HepG2 (cell line): ENCODE data around the gene RETN. TPM values are rescaled to one million over a fixed set of nuclear protein-coding genes. Genes with fewer than 3 reads are reported as not detected.

Experiments
- ATAC-seq: fragments of 200-7000 bp; cut with Tn5 transposase; 3 replicates; pipeline ENCODE4 v1.9.1; 2020; ENCODE audit warnings: mild to moderate bottlenecking, moderate library complexity
- BruUV-seq: library from RNA; stranded (reverse); fragments of 400-500 nt; replicated peaks from 2 replicates; lab custom pipeline; 2021; lab: Mats Ljungman, UMichigan
- CTCF ChIA-PET: fragments of 300-600 bp; formaldehyde crosslinking; extraction: SDS; loops from one replicate; lab custom pipeline; 2021; ENCODE audit warnings: low total read pairs, inconsistent platforms, low intra/inter-chr PET ratio; lab: Yijun Ruan, JAX
- POLR2A ChIA-PET: fragments of 350-600 bp; sonication (Branson Sonifier 250); formaldehyde crosslinking; loops from one replicate; lab custom pipeline; 2020; ENCODE audit warnings: antibody characterized with exemption, inconsistent platforms; lab: Yijun Ruan, JAX
- DNase-seq: peaks from one replicate; pipeline ENCODE4 v3.0.0-alpha.2; 2015; ENCODE audit warnings: low spot score
- FAIRE-seq: peaks from 3 replicates; lab custom pipeline; 2011; peaks lifted over from hg19 to GRCh38; lab: Jason Lieb, UNC
- H2AFZ ChIP-seq: one replicate; pipeline ENCODE4 v1.6.1; 2011; ENCODE audit warnings: low read length, inconsistent platforms
- H3K27ac ChIP-seq: fragments of 300-600 bp; 3 replicates; pipeline ENCODE4 v1.8.0; 2011; ENCODE audit warnings: mixed run types, mild to moderate bottlenecking, mixed read lengths, low read length, inconsistent platforms; ENCODE audit not compliant: insufficient read depth; ENCODE audit errors: extremely low read length
- H3K27me3 ChIP-seq, 2 experiments: fragments of 200-600 bp in 1 of 2; 2 replicates in 1 of 2; 3 replicates in 1 of 2; pipeline versions ENCODE4 v1.6.0 to v1.8.0; 2011; ENCODE audit warnings: low read length in 2 of 2, mild to moderate bottlenecking in 2 of 2, moderate library complexity in 2 of 2, inconsistent platforms in 1 of 2; ENCODE audit not compliant: insufficient read depth in 2 of 2, control insufficient read depth in 1 of 2
- H3K36me3 ChIP-seq, 2 experiments: fragments of 200-600 bp in 1 of 2; replicated peaks in 1 of 2; 2 replicates in 1 of 2; 3 replicates in 1 of 2; pipeline versions ENCODE4 v1.5.1 to v1.8.0; 2011; ENCODE audit warnings: low read length in 2 of 2, inconsistent platforms in 1 of 2; ENCODE audit not compliant: insufficient read depth in 2 of 2, control insufficient read depth in 1 of 2
- H3K4me1 ChIP-seq: 2 replicates; pipeline ENCODE4 v1.5.1; 2012; ENCODE audit warnings: low read length, inconsistent platforms; ENCODE audit not compliant: insufficient read depth
- H3K4me2 ChIP-seq: 2 replicates; pipeline ENCODE4 v1.6.0; 2011; ENCODE audit warnings: low read depth, low read length, inconsistent platforms
- H3K4me3 ChIP-seq, 3 experiments: fragments of 200-600 bp in 1 of 3; sonication (generic), shearing (Covaris generic) in 1 of 3; replicated peaks in 1 of 3; 2 replicates each; pipeline ENCODE4 v1.5.1; 2011 to 2016; ENCODE audit warnings: low read length in 3 of 3, inconsistent platforms in 2 of 3, low read depth in 2 of 3, mild to moderate bottlenecking in 2 of 3, control low read depth in 1 of 3, mixed read lengths in 1 of 3; ENCODE audit not compliant: insufficient read depth in 1 of 3
- H3K79me2 ChIP-seq: one replicate; pipeline ENCODE4 v1.6.1; 2011; ENCODE audit warnings: low read length, inconsistent platforms; ENCODE audit not compliant: insufficient read depth
- H3K9ac ChIP-seq: 2 replicates; pipeline ENCODE4 v1.6.0; 2011; ENCODE audit warnings: mild to moderate bottlenecking, low read depth, low read length, inconsistent platforms; ENCODE audit not compliant: insufficient read depth
- H3K9me3 ChIP-seq: 2 replicates; pipeline ENCODE4 v1.5.1; 2012; ENCODE audit warnings: mild to moderate bottlenecking, low read length
- H4K20me1 ChIP-seq: 2 replicates; pipeline ENCODE4 v1.6.0; 2011; ENCODE audit warnings: inconsistent platforms, mild to moderate bottlenecking, low read length, moderate library complexity; ENCODE audit not compliant: insufficient read depth
- ATF7-NPFF ChIP-seq: sonication (generic); formaldehyde crosslinking; IDR thresholded peaks from 2 replicates; pipeline ENCODE4 v1.8.1; 2023; ENCODE audit warnings: mild to moderate bottlenecking, low read depth, missing genetic modification reagents, moderate library complexity
- HIC2 ChIP-seq: sonication (generic); formaldehyde crosslinking; IDR thresholded peaks from 2 replicates; pipeline ENCODE4 v1.9.0; 2022; ENCODE audit warnings: low read depth, missing genetic modification reagents
- KMT2A ChIP-seq: sonication (generic); formaldehyde crosslinking; IDR thresholded peaks from 2 replicates; pipeline ENCODE4 v1.4.0; 2020; ENCODE audit warnings: missing genetic modification reagents
- ZFP62 ChIP-seq: sonication (generic); formaldehyde crosslinking; IDR thresholded peaks from 2 replicates; pipeline ENCODE4 v1.4.0; 2020; ENCODE audit warnings: missing genetic modification reagents
- ZNF234 ChIP-seq: sonication (generic); formaldehyde crosslinking; conservative IDR thresholded peaks from 2 replicates; pipeline ENCODE4 v1.5.1; 2020; ENCODE audit warnings: mild to moderate bottlenecking, missing genetic modification reagents
- ZNF44 ChIP-seq: sonication (generic); formaldehyde crosslinking; IDR thresholded peaks from 2 replicates; pipeline ENCODE4 v1.5.1; 2020; ENCODE audit warnings: mild to moderate bottlenecking, missing genetic modification reagents
- ZNF547 ChIP-seq: sonication (generic); formaldehyde crosslinking; IDR thresholded peaks from 2 replicates; pipeline ENCODE4 v1.5.1; 2020; ENCODE audit warnings: mild to moderate bottlenecking, missing genetic modification reagents
- ZNF563 ChIP-seq: sonication (generic); formaldehyde crosslinking; IDR thresholded peaks from 2 replicates; pipeline ENCODE4 v1.8.0; 2022; ENCODE audit warnings: mild to moderate bottlenecking, moderate library complexity, missing genetic modification reagents
- ZNF598 ChIP-seq: sonication (generic); formaldehyde crosslinking; IDR thresholded peaks from 2 replicates; pipeline ENCODE4 v1.5.1; 2020; ENCODE audit warnings: mild to moderate bottlenecking, missing genetic modification reagents, borderline replicate concordance
- ZNF616 ChIP-seq: sonication (generic); formaldehyde crosslinking; IDR thresholded peaks from 2 replicates; pipeline ENCODE4 v1.5.0; 2020; ENCODE audit warnings: low read depth, mild to moderate bottlenecking, missing genetic modification reagents
- ZNF761 ChIP-seq: sonication (generic); formaldehyde crosslinking; conservative IDR thresholded peaks from 2 replicates; pipeline ENCODE4 v1.4.0; 2020; ENCODE audit warnings: mild to moderate bottlenecking, missing genetic modification reagents
- WGBS: methylation state at CpG from one replicate; pipeline ENCODE4 v1.1.6; 2017; ENCODE audit warnings: low lambda C conversion rate; 5-methylcytosine and 5-hydroxymethylcytosine counted together
- in situ Hi-C: cut with HindIII; loops from 2 replicates; pipeline ENCODE4 v1.10.0; 2017; ENCODE audit warnings: low pct_unique_long_range_greater_than_20kb; ENCODE audit not compliant: extremely low pct_ligation_motif_present
- intact Hi-C: fragments of 100-400 bp; cut with micrococcal nuclease; formaldehyde crosslinking; loops from one replicate; pipeline ENCODE4 v1.10.0; 2022; ENCODE audit not compliant: unreplicated experiment
- polyA plus RNA-seq, 8 experiments: library from polyadenylated mRNA; depleted of rRNA in 3 of 8; stranded (reverse) in 7 of 8; unstranded in 1 of 8; fragments of >200 nt; fragmentation: Illumina TruSeq in 4 of 8; extraction: Trizol in 4 of 8; gene quantifications; 2 replicates each; pipeline versions ENCODE4 v1.2.1 to v1.2.3, GENCODE V29; 2011 to 2016; ENCODE audit warnings: low read depth in 4 of 8, missing spikeins in 1 of 8, mixed read lengths in 1 of 8; ENCODE audit not compliant: insufficient read depth in 1 of 8
- total RNA-seq, 5 experiments: library from RNA; depleted of rRNA; stranded (reverse); fragments of >200 nt; fragmentation: Illumina TruSeq; extraction: Trizol; gene quantifications; 2 replicates each; pipeline ENCODE4 v1.2.3, GENCODE V29; 2016; ENCODE audit warnings: low read depth in 1 of 5
- TF ChIP-seq, protein P1 (sequence below): sonication (generic); formaldehyde crosslinking; conservative IDR thresholded peaks from 2 replicates; pipeline ENCODE4 v1.8.1; 2023; ENCODE audit warnings: missing genetic modification reagents

Gene RETN
- total and polyA plus RNA-seq, 2 of the 13 experiments (the other 11 are each of a cell fraction or from before 2014, with no cell fraction given): not detected

DNA sequence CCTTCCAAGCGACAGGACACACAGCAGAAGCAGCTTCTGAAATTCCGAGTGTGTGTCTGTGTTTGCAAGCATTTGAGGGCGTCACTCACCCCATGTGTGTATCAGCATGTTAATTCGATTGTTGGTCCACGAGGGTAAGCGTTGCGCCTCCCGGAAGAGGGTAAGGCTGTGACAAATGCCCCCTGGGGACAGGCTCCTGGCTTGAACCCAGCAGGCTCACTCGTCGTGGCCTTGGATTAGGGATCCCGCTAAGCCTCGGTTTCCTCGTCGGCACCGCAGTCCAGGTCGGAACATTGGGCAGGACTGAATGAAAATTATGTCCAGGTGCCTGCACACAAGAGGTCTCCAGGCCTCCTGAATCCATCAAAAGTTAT is 32.5 kb upstream of the RETN start:
- FAIRE-seq (no peak), ATAC-seq (no peak), DNase-seq (no peak)
- H4K20me1 ChIP-seq: no peaks in the 10 kb centered on the region; the same call in 1 of the 2 replicates
- CTCF ChIA-PET: no interaction called here
- no peak overlapping the region for H3K27ac ChIP-seq
- H3K9me3 ChIP-seq: no peaks in the 10 kb centered on the region
- peak overlapping the region in 2 of 3 experiments; percentile 93 to 95; a peak in 3 of 6 replicates for H3K4me3 ChIP-seq
- H2AFZ ChIP-seq: no peak overlapping the region
- TF ChIP-seq ZNF761: 0 out of 2 replicates have a peak, but pooled peaks have one; percentile 2
- TF ChIP-seq ZNF44 (CRISPR knock-in tag): 0 out of 2 replicates have a peak, but pooled peaks have one; percentile 59
- 0 out of 2 replicates have a peak, but pooled peaks have one; percentile 4 for TF ChIP-seq ZNF563
- TF ChIP-seq ZFP62 (CRISPR knock-in tag): no peak
- TF ChIP-seq KMT2A (CRISPR knock-in tag): no peak
- TF ChIP-seq, protein P1, sequence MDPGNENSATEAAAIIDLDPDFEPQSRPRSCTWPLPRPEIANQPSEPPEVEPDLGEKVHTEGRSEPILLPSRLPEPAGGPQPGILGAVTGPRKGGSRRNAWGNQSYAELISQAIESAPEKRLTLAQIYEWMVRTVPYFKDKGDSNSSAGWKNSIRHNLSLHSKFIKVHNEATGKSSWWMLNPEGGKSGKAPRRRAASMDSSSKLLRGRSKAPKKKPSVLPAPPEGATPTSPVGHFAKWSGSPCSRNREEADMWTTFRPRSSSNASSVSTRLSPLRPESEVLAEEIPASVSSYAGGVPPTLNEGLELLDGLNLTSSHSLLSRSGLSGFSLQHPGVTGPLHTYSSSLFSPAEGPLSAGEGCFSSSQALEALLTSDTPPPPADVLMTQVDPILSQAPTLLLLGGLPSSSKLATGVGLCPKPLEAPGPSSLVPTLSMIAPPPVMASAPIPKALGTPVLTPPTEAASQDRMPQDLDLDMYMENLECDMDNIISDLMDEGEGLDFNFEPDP: 0 out of 2 replicates have a peak, but pooled peaks have one; percentile 68
- peak; percentile 18; the same call in 1 of the 2 replicates for TF ChIP-seq ZNF547 (CRISPR knock-in tag)
- TF ChIP-seq ATF7-NPFF (CRISPR knock-in tag): peak; percentile 14; the same call in 1 of the 2 replicates
- TF ChIP-seq ZNF616: 0 out of 2 replicates have a peak, but pooled peaks have one; percentile 5
- no peak for TF ChIP-seq ZNF234 (CRISPR knock-in tag)
- 0 out of 2 replicates have a peak, but pooled peaks have one; percentile 40 for TF ChIP-seq ZNF598
- no peak for TF ChIP-seq HIC2 (CRISPR knock-in tag)
- intact Hi-C loops: no loop called here
- no peaks in the 10 kb centered on the region; a peak in 1 of 5 replicates for H3K27me3 ChIP-seq
- peaks cover 0 to 1% of the 10 kb centered on the region in 2 experiments; a peak in 2 of 5 replicates for H3K36me3 ChIP-seq
- WGBS: 72% methylated on average over 16 of the region's 16 CpGs
- H3K9ac ChIP-seq: no peak overlapping the region
- peaks cover 7% of the 10 kb centered on the region for H3K79me2 ChIP-seq
- in situ Hi-C loops: no loop called here
- H3K4me1 ChIP-seq: peaks cover 23% of the 10 kb centered on the region
- H3K4me2 ChIP-seq: peak overlapping the region; percentile 60
- POLR2A ChIA-PET: interaction anchor here (1.0 kb wide), 1 partner anchor 41 kb away, joined by 5 read pairs; the partner anchor contains the start of gene CAMSAP3
- TSS peak; percentile 53 for BruUV-seq
